Kidney (tissue), 14 donors: ENCODE results near the gene TMCC1. TPM values are rescaled to one million over a fixed set of nuclear protein-coding genes. Genes with fewer than 3 reads are reported as not detected.

Experiments
- DNase-seq, 5 donors: peaks; one replicate each; pipeline ENCODE4 v3.0.0-alpha.2; 2013 to 2020
- FAIRE-seq: peaks from 2 replicates; lab custom pipeline; 2012; peaks lifted over from hg19 to GRCh38; lab: Jason Lieb, UNC
- H3K27ac ChIP-seq, 2 donors: one replicate each; pipeline ENCODE4 v1.7.0; 2013; ENCODE audit warnings: low read depth in 2 of 2, low read length in 2 of 2, inconsistent platforms in 1 of 2
- H3K27me3 ChIP-seq: one replicate; pipeline ENCODE4 v1.7.1; 2013; ENCODE audit warnings: low read length, inconsistent platforms; ENCODE audit not compliant: control insufficient read depth, insufficient read depth
- H3K36me3 ChIP-seq, 3 donors: one replicate each; pipeline versions ENCODE4 v1.7.0 to v1.7.1; 2013; ENCODE audit warnings: low read length in 3 of 3, control low read depth in 1 of 3, inconsistent platforms in 1 of 3; ENCODE audit not compliant: insufficient read depth in 3 of 3, control insufficient read depth in 2 of 3
- H3K4me1 ChIP-seq, 3 donors: one replicate each; pipeline versions ENCODE4 v1.7.0 to v1.7.1; 2013; ENCODE audit warnings: low read length in 3 of 3, inconsistent platforms in 1 of 3, low read depth in 1 of 3; ENCODE audit not compliant: control insufficient read depth in 2 of 3, insufficient read depth in 2 of 3
- H3K4me3 ChIP-seq, 3 donors: one replicate each; pipeline versions ENCODE4 v1.7.0 to v1.8.1; 2013; ENCODE audit warnings: low read length in 3 of 3, control low read depth in 1 of 3, inconsistent platforms in 1 of 3
- H3K9ac ChIP-seq, 3 donors: one replicate each; pipeline versions ENCODE4 v1.7.0 to v1.7.1; 2013; ENCODE audit warnings: low read length in 3 of 3, control low read depth in 1 of 3, inconsistent platforms in 1 of 3
- H3K9me3 ChIP-seq, 3 donors: one replicate each; pipeline versions ENCODE4 v1.7.0 to v1.7.1; 2013; ENCODE audit warnings: low read length in 3 of 3, control low read depth in 1 of 3, inconsistent platforms in 1 of 3; ENCODE audit not compliant: control insufficient read depth in 2 of 3, insufficient read depth in 1 of 3
- CTCF ChIP-seq: IDR thresholded peaks from 3 replicates; pipeline ENCODE4 v1.5.1; 2012; ENCODE audit warnings: mild to moderate bottlenecking, moderate library complexity, borderline replicate concordance; ENCODE audit not compliant: insufficient read depth; ENCODE audit errors: extremely low read depth
- intact Hi-C: fragments of 100-400 bp; cut with DNase I; formaldehyde crosslinking; loops from one replicate; pipeline ENCODE4 v1.11.1; 2022
- polyA plus RNA-seq: library from polyadenylated mRNA; stranded (reverse); fragments of 350-450 nt; fragmentation: Illumina TruSeq; extraction: RNeasy Lipid Tissue Mini Kit (QIAGEN cat#74804); gene quantifications from one replicate; pipeline ENCODE4 v1.2.3, GENCODE V29; 2014; ENCODE audit warnings: low read depth, low replicate concordance; ENCODE audit not compliant: insufficient read depth
- total RNA-seq: library from RNA; stranded (reverse); fragmentation: NEBNext Ultra II Directional; extraction: Animal tissue kit (Norgen Biotek cat#: 25700); gene quantifications from one replicate; pipeline ENCODE4 v1.2.1, GENCODE V29; 2021
- donor health status: control.
- donor health status: control.
- donor health status: control.
- donor health status: control.
- donor health status: control.
- donor health status: DM: yes; HTN: yes; CAD: no.
- donor health status: Normal renal cell carcinoma (clear cell type).

Gene TMCC1
- total and polyA plus RNA-seq, 2 donors from 2014 or later = 8.4 to 42.4 TPM

- intact Hi-C loops = no loop called here
These were observed 202.5 kb downstream of the TMCC1 start for GRCh38 chr3:129690963-129691362.

GRCh38 chr3:129690406-129690805 lies 203.1 kb downstream of the TMCC1 start:
- Histone ChIP-seq H3K27me3 (no peaks in the 10 kb centered on the region), H3K27ac (no peak overlapping the region), H3K4me1 (peaks cover 0 to 5% (median 0%) of the 10 kb centered on the region in 3 donors), H3K4me3 (no peak overlapping the region), H3K9ac (no peak overlapping the region), H3K36me3 (no peaks in the 10 kb centered on the region), H3K9me3 (no peaks in the 10 kb centered on the region)
- peak in 3 of 5 donors; percentile 41 to 88 (median 86) for DNase-seq
- intact Hi-C loops = no loop called here
- FAIRE-seq = peak; percentile 41
- no peak for TF ChIP-seq CTCF

More at GRCh38 chr3:129690963-129691362, 202.5 kb downstream of the TMCC1 start:
- no peak overlapping the region for H3K27ac ChIP-seq
- peaks cover 0 to 5% (median 0%) of the 10 kb centered on the region in 3 donors for H3K4me1 ChIP-seq
- no peaks in the 10 kb centered on the region for H3K27me3 ChIP-seq
- no peaks in the 10 kb centered on the region for H3K36me3 ChIP-seq
- FAIRE-seq (no peak), DNase-seq (no peak)
- no peaks in the 10 kb centered on the region for H3K9me3 ChIP-seq
- no peak overlapping the region for H3K4me3 ChIP-seq
- TF ChIP-seq CTCF = no peak
- H3K9ac ChIP-seq = no peak overlapping the region

GRCh38 chr3:129689036-129689435 lies 204.5 kb downstream of the TMCC1 start:
- H3K9ac ChIP-seq = no peak overlapping the region
- H3K4me1 ChIP-seq = peaks cover 0 to 2% (median 0%) of the 10 kb centered on the region in 3 donors
- DNase-seq (no peak), FAIRE-seq (no peak)
- no peak overlapping the region for H3K27ac ChIP-seq
- no peak overlapping the region for H3K4me3 ChIP-seq
- TF ChIP-seq CTCF = no peak
- H3K36me3 ChIP-seq = no peaks in the 10 kb centered on the region
- intact Hi-C loops = no loop called here
- no peaks in the 10 kb centered on the region for H3K27me3 ChIP-seq
- no peaks in the 10 kb centered on the region for H3K9me3 ChIP-seq
